HEK293 (cell line): Measurements from ENCODE around the gene PRR5.
A peak's percentile ranks its signal among the peaks of the same experiment; 100 is the strongest.

Source experiments
- CTCF ChIP-seq: fragments of 450-650 bp; formaldehyde crosslinking; IDR thresholded peaks from 2 replicates; pipeline ENCODE4 v1.5.1; 2016; ENCODE audit warnings: missing biosample characterization, missing genetic modification characterization
- HOXA7 ChIP-seq: sonication (generic); formaldehyde crosslinking; IDR thresholded peaks from 2 replicates; pipeline ENCODE4 v1.8.1; 2022; ENCODE audit warnings: missing genetic modification reagents, borderline replicate concordance
- REST ChIP-seq: fragments of 450-650 bp; formaldehyde crosslinking; IDR thresholded peaks from 2 replicates; pipeline ENCODE4 v1.5.1; 2016; ENCODE audit warnings: missing biosample characterization, missing genetic modification characterization
- WT1 ChIP-seq: fragments of 450-650 bp; formaldehyde crosslinking; IDR thresholded peaks from 2 replicates; pipeline ENCODE4 v1.5.1; 2016; ENCODE audit warnings: missing biosample characterization, missing genetic modification characterization
- ZBTB10 ChIP-seq: fragments of 450-650 bp; formaldehyde crosslinking; IDR thresholded peaks from 2 replicates; pipeline ENCODE4 v1.5.1; 2016; ENCODE audit warnings: missing biosample characterization, missing genetic modification characterization
- ZBTB48 ChIP-seq: fragments of 450-650 bp; formaldehyde crosslinking; IDR thresholded peaks from 2 replicates; pipeline ENCODE4 v1.5.1; 2016; ENCODE audit warnings: missing biosample characterization, missing genetic modification characterization
- ZNF133 ChIP-seq: fragments of 450-650 bp; formaldehyde crosslinking; IDR thresholded peaks from 2 replicates; pipeline ENCODE4 v1.5.1; 2016; ENCODE audit warnings: missing biosample characterization, missing genetic modification characterization
- ZNF311 ChIP-seq: fragments of 450-650 bp; formaldehyde crosslinking; IDR thresholded peaks from 2 replicates; pipeline ENCODE4 v1.5.1; 2017; ENCODE audit warnings: missing biosample characterization, missing genetic modification characterization, borderline replicate concordance
- ZNF558 ChIP-seq: fragments of 450-650 bp; formaldehyde crosslinking; IDR thresholded peaks from 2 replicates; pipeline ENCODE4 v1.5.1; 2016; ENCODE audit warnings: missing biosample characterization, missing genetic modification characterization
- ZNF830 ChIP-seq: fragments of 450-650 bp; IDR thresholded peaks from 2 replicates; pipeline ENCODE4 v1.5.0; 2018; ENCODE audit warnings: missing biosample characterization, missing genetic modification characterization, low read depth, mild to moderate bottlenecking, moderate library complexity
- TF ChIP-seq, protein P1 (sequence below): fragments of 450-650 bp; formaldehyde crosslinking; IDR thresholded peaks from 2 replicates; pipeline ENCODE4 v1.5.1; 2017; ENCODE audit warnings: missing biosample characterization, mild to moderate bottlenecking, missing genetic modification characterization, moderate library complexity
- TF ChIP-seq, protein P2 (sequence below): fragments of 450-650 bp; formaldehyde crosslinking; IDR thresholded peaks from 2 replicates; pipeline ENCODE4 v1.5.1; 2016; ENCODE audit warnings: missing biosample characterization, missing genetic modification characterization, low read depth

GRCh38 chr22:44685384-44686056 is 16.5 kb upstream of the PRR5 start:
- TF ChIP-seq ZNF311 (tag by site-specific recombination) (no peak), HOXA7 (CRISPR knock-in tag) (no peak), REST (no peak), ZNF133 (tag by site-specific recombination) (no peak), CTCF (tag by site-specific recombination) (no peak), ZNF558 (tag by site-specific recombination) (no peak), ZBTB10 (tag by site-specific recombination) (no peak), ZNF830 (tag by site-specific recombination) (no peak), WT1 (no peak), ZBTB48 (tag by site-specific recombination) (0 out of 2 replicates have a peak, but pooled peaks have one; percentile 39)
- TF ChIP-seq, protein P1, sequence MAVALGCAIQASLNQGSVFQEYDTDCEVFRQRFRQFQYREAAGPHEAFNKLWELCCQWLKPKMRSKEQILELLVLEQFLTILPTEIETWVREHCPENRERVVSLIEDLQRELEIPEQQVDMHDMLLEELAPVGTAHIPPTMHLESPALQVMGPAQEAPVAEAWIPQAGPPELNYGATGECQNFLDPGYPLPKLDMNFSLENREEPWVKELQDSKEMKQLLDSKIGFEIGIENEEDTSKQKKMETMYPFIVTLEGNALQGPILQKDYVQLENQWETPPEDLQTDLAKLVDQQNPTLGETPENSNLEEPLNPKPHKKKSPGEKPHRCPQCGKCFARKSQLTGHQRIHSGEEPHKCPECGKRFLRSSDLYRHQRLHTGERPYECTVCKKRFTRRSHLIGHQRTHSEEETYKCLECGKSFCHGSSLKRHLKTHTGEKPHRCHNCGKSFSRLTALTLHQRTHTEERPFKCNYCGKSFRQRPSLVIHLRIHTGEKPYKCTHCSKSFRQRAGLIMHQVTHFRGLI (tag by site-specific recombination), result no peak
- TF ChIP-seq, protein P2, sequence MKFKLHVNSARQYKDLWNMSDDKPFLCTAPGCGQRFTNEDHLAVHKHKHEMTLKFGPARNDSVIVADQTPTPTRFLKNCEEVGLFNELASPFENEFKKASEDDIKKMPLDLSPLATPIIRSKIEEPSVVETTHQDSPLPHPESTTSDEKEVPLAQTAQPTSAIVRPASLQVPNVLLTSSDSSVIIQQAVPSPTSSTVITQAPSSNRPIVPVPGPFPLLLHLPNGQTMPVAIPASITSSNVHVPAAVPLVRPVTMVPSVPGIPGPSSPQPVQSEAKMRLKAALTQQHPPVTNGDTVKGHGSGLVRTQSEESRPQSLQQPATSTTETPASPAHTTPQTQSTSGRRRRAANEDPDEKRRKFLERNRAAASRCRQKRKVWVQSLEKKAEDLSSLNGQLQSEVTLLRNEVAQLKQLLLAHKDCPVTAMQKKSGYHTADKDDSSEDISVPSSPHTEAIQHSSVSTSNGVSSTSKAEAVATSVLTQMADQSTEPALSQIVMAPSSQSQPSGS (tag by site-specific recombination), result no peak
